Measurements from ENCODE around the gene CLCA1. TPM values are rescaled to one million over a fixed set of nuclear protein-coding genes. Genes with fewer than 3 reads are reported as not detected.

CLCA1 gene
- total and polyA plus RNA-seq, 10 of the 15 experiments (the other 5 are each of a cell fraction or from before 2014, with no cell fraction given) = 0.13 TPM; not detected in 9

DNA sequence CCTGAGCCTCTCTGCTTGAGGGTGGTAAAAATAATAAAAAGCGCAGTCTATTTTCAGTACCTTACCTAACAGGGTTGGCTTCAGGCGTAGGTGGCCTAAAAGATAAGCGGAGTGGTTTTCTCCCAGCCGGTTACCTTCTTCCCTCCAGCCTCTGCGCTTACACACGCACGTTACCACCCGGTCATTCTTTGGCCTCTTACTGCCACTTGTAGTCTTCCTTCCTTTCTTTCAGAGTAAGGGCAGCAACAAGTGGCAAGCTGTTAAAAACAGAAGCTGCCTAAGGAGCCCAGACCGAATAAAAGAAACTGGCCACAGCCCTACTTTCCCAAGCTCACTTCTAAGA is 35.4 kb downstream of the CLCA1 start:
- in situ Hi-C loops (cut with MboI) = loop anchor here (5.0 to 25.0 kb wide), 2 partner anchors 122 to 583 kb away; no protein-coding TSS in a partner anchor
- CTCF ChIA-PET = interaction anchor here (0.6 to 11.1 kb wide), 8 partner anchors 30 to 235 kb away, joined by 3 to 104 read pairs (median 4); partner anchors contain the start of gene SH3GLB1
- Histone ChIP-seq H3K9ac (ENCODE audit: control insufficient read depth, insufficient read depth, low read length) (no peak overlapping the region), H4K20me1 (ENCODE audit: control insufficient read depth, insufficient read depth) (no peaks in the 10 kb centered on the region), H3K4me3 (no peak overlapping the region), H2AFZ (ENCODE audit: control insufficient read depth, low read depth, low read length) (peak overlapping the region; percentile 15), H3K4me2 (ENCODE audit: control insufficient read depth, insufficient read depth) (peak overlapping the region; percentile 38; the same call in 1 of the 2 replicates), H3K9me3 (replicated peaks; ENCODE audit: control insufficient read depth, insufficient read depth, low read length) (no peaks in the 10 kb centered on the region), H3K4me1 (ENCODE audit: control insufficient read depth, insufficient read depth, low read length) (no peaks in the 10 kb centered on the region), H3K27ac (ENCODE audit: control insufficient read depth, insufficient read depth) (no peak overlapping the region), H3K79me2 (ENCODE audit: control insufficient read depth, insufficient read depth, low read length) (no peaks in the 10 kb centered on the region), H3K36me3 (ENCODE audit: control insufficient read depth in 2 of 2, insufficient read depth in 2 of 2, low read length in 1 of 2) (no peaks in the 10 kb centered on the region), H3K27me3 (replicated peaks in 1 of 2; ENCODE audit: control insufficient read depth in 2 of 2, insufficient read depth in 2 of 2, low read length in 1 of 2) (peaks cover 0 to 2% of the 10 kb centered on the region in 2 experiments; a peak in 3 of 4 replicates)
- ATAC-seq (peak; percentile 8; the same call in 1 of the 3 replicates), FAIRE-seq (no peak), DNase-seq (ENCODE audit: low read depth, low spot score) (no peak)
- RAD21 ChIA-PET (ENCODE audit: unreplicated experiment) = interaction anchor here (0.8 kb wide), 1 partner anchor 128 kb away, joined by 3 read pairs; no protein-coding TSS in a partner anchor
- POLR2A ChIA-PET = no interaction called here
- BruUV-seq (replicated peaks) = no TSS peak
- intact Hi-C loops (cut with micrococcal nuclease; ENCODE audit: unreplicated experiment) = loop anchor here (5.0 to 10.0 kb wide), 4 partner anchors 183 to 581 kb away; partner anchors contain the start of gene SH3GLB1
- 63% methylated on average over 9 of the region's 9 CpGs for WGBS (ENCODE audit: insufficient coverage, insufficient replicate concordance, low lambda C conversion rate, missing lambda C conversion rate)
- SMC1A ChIA-PET (ENCODE audit: uncharacterized antibody, unreplicated experiment) = interaction anchor here (1.3 to 3.0 kb wide), 3 partner anchors 31 to 124 kb away, joined by 4 to 9 read pairs (median 7); no protein-coding TSS in a partner anchor
- TF ChIP-seq BRCA1 (IDR thresholded peaks at IDR 0.05; ENCODE audit: low read depth, low read length) (no peak), SRF (IDR thresholded peaks at IDR 0.05; ENCODE audit: low read depth in 2 of 2, low read length in 2 of 2) (no peak), CTCF (IDR thresholded peaks at IDR 0.05 in 2 of 3, conservative IDR thresholded peaks at IDR 0.05 in 1 of 3; ENCODE audit: control insufficient read depth in 2 of 3, extremely low read depth in 1 of 3, insufficient read depth in 1 of 3, low read depth in 3 of 3, low read length in 3 of 3) (no peak), BHLHE40 (IDR thresholded peaks at IDR 0.05; ENCODE audit: borderline replicate concordance in 1 of 2, low read depth in 2 of 2, low read length in 1 of 2) (no peak), TCF7 (IDR thresholded peaks at IDR 0.05; ENCODE audit: borderline replicate concordance) (no peak), EED (IDR thresholded peaks at IDR 0.05; ENCODE audit: low read depth) (no peak), TCF12 (IDR thresholded peaks at IDR 0.05; ENCODE audit: low read depth, low read length) (no peak), HDAC2 (IDR thresholded peaks at IDR 0.05) (no peak), ZNF622 (IDR thresholded peaks at IDR 0.05) (no peak), E2F8 (IDR thresholded peaks at IDR 0.05; ENCODE audit: low read depth, partially characterized antibody) (no peak), GATAD2B (conservative IDR thresholded peaks at IDR 0.05; ENCODE audit: low read depth) (no peak)
- TF ChIP-seq, protein P1, sequence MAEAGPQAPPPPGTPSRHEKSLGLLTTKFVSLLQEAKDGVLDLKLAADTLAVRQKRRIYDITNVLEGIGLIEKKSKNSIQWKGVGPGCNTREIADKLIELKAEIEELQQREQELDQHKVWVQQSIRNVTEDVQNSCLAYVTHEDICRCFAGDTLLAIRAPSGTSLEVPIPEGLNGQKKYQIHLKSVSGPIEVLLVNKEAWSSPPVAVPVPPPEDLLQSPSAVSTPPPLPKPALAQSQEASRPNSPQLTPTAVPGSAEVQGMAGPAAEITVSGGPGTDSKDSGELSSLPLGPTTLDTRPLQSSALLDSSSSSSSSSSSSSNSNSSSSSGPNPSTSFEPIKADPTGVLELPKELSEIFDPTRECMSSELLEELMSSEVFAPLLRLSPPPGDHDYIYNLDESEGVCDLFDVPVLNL (IDR thresholded peaks at IDR 0.05; ENCODE audit: low read depth, low read length) = no peak
- TF ChIP-seq, protein P2, sequence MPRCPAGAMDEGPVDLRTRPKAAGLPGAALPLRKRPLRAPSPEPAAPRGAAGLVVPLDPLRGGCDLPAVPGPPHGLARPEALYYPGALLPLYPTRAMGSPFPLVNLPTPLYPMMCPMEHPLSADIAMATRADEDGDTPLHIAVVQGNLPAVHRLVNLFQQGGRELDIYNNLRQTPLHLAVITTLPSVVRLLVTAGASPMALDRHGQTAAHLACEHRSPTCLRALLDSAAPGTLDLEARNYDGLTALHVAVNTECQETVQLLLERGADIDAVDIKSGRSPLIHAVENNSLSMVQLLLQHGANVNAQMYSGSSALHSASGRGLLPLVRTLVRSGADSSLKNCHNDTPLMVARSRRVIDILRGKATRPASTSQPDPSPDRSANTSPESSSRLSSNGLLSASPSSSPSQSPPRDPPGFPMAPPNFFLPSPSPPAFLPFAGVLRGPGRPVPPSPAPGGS (IDR thresholded peaks at IDR 0.05; ENCODE audit: borderline replicate concordance, insufficient read depth, low read depth, low read length, poor library complexity, severe bottlenecking) = no peak

Measured in GM12878 (cell line).